Central memory CD8-positive, alpha-beta T cell (primary cell): ENCODE data around the gene WWC1.

Experiments
- ATAC-seq: fragments of 150-1000 bp; cut with Tn5 transposase; replicated peaks from 2 replicates; pipeline ENCODE4 v1.10.0; 2022; ENCODE audit warnings: mild to moderate bottlenecking, moderate FRiP score, moderate number of reproducible peaks; ENCODE audit not compliant: poor library complexity, severe bottlenecking; ENCODE audit errors: extremely low read depth
- DNase-seq, 2 donors: peaks; one replicate each; pipeline ENCODE4 v3.0.0; 2021; ENCODE audit warnings: low spot score in 2 of 2
- H3K27ac Mint-ChIP-seq: one replicate; pipeline ENCODE4 v1.8.0; 2022; ENCODE audit warnings: low read depth, mild to moderate bottlenecking, moderate library complexity, mixed read lengths
- H3K27me3 Mint-ChIP-seq: one replicate; pipeline ENCODE4 v1.8.0; 2022; ENCODE audit warnings: mixed read lengths
- H3K36me3 Mint-ChIP-seq: one replicate; pipeline ENCODE4 v1.8.0; 2022; ENCODE audit warnings: mild to moderate bottlenecking, moderate library complexity, mixed read lengths; ENCODE audit not compliant: insufficient read depth
- H3K4me1 Mint-ChIP-seq: one replicate; pipeline ENCODE4 v1.8.0; 2022; ENCODE audit warnings: mixed read lengths
- H3K4me3 Mint-ChIP-seq: one replicate; pipeline ENCODE4 v1.8.0; 2022; ENCODE audit warnings: mild to moderate bottlenecking, moderate library complexity, mixed read lengths
- H3K9me3 Mint-ChIP-seq: one replicate; pipeline ENCODE4 v1.8.0; 2022; ENCODE audit warnings: mixed read lengths

WWC1 gene

GRCh38 chr5:168401880-168402279 is 110.4 kb downstream of the WWC1 start:
- H3K27me3 Mint-ChIP-seq, result no peaks in the 10 kb centered on the region
- H3K36me3 Mint-ChIP-seq, result no peaks in the 10 kb centered on the region
- no peak for ATAC-seq
- H3K27ac Mint-ChIP-seq, result no peak overlapping the region
- H3K4me1 Mint-ChIP-seq, result no peaks in the 10 kb centered on the region
- H3K4me3 Mint-ChIP-seq, result no peak overlapping the region
- no peaks in the 10 kb centered on the region for H3K9me3 Mint-ChIP-seq
- no peak for DNase-seq

- Mint-ChIP-seq H3K4me1 (peaks cover 13% of the 10 kb centered on the region), H3K27me3 (no peaks in the 10 kb centered on the region), H3K9me3 (no peaks in the 10 kb centered on the region), H3K27ac (no peak overlapping the region), H3K36me3 (no peaks in the 10 kb centered on the region), H3K4me3 (no peak overlapping the region)
- ATAC-seq (no peak), DNase-seq (no peak)
Measured at GRCh38 chr5:168404365-168404764, 112.9 kb downstream of the WWC1 start.

DNA sequence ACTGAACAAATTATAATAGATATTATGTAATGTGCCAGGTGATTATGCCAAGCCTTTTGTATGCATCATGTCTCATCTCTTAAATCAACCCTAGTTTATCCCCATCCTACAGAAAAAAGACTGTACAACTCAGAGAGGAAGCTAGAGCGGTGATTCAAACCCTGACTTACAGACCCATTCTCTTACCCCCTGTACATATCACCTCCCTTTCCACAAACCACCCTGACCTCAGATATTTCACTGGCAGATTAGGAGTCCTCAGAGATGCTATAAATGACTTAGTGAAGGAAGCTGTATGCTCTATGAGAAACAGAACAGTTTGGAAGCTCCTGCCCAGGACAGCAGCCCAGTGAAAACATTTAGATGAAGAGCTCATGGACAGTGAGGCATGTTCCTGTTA is 115.8 kb downstream of the WWC1 start:
- H3K4me3 Mint-ChIP-seq, result no peak overlapping the region
- DNase-seq, result no peak
- H3K9me3 Mint-ChIP-seq, result no peaks in the 10 kb centered on the region
- H3K36me3 Mint-ChIP-seq, result no peaks in the 10 kb centered on the region
- ATAC-seq, result no peak
- H3K4me1 Mint-ChIP-seq, result peaks cover 23% of the 10 kb centered on the region
- H3K27ac Mint-ChIP-seq, result no peak overlapping the region
- no peaks in the 10 kb centered on the region for H3K27me3 Mint-ChIP-seq

GRCh38 chr5:168408561-168409305 is 117.3 kb downstream of the WWC1 start:
- Mint-ChIP-seq H3K4me3 (peak overlapping the region; percentile 74), H3K27ac (peak overlapping the region; percentile 92), H3K36me3 (no peaks in the 10 kb centered on the region)

GRCh38 chr5:168409591-168410458 is 118.4 kb downstream of the WWC1 start:
- DNase-seq, result no peak
- Mint-ChIP-seq H3K27me3 (no peaks in the 10 kb centered on the region), H3K9me3 (no peaks in the 10 kb centered on the region), H3K4me1 (peaks cover 23% of the 10 kb centered on the region), H3K36me3 (no peaks in the 10 kb centered on the region), H3K4me3 (peak overlapping the region; percentile 74), H3K27ac (peak overlapping the region; percentile 92)
- peak; percentile 64 for ATAC-seq

More at GRCh38 chr5:168408561-168409305, 117.3 kb downstream of the WWC1 start:
- no peak for DNase-seq
- no peaks in the 10 kb centered on the region for H3K9me3 Mint-ChIP-seq
- peaks cover 23% of the 10 kb centered on the region for H3K4me1 Mint-ChIP-seq
- no peak for ATAC-seq
- H3K27me3 Mint-ChIP-seq, result no peaks in the 10 kb centered on the region

DNA sequence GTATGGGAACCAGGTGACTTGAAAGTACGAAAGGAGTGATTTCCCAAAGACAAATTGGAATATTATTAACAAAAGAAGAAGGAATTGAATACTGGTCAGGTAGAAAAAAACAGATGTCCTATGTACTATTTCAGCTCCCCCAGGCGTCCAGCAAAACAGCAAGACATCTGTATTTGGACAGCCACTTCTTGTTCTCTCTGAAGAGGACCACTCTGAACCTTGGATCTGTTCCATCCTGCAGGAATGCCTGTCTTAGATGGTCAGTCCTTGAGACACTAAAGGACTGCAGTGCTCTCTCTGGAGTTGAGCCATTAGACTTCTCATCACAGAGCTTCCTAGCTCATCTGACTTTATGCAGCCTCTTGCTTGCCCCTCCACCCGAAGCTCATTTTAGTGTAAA is 120.4 kb downstream of the WWC1 start:
- DNase-seq, result no peak
- Mint-ChIP-seq H3K4me3 (no peak overlapping the region), H3K9me3 (no peaks in the 10 kb centered on the region), H3K4me1 (peaks cover 23% of the 10 kb centered on the region), H3K27ac (no peak overlapping the region), H3K36me3 (peaks cover 2% of the 10 kb centered on the region), H3K27me3 (no peaks in the 10 kb centered on the region)
- no peak for ATAC-seq

DNA sequence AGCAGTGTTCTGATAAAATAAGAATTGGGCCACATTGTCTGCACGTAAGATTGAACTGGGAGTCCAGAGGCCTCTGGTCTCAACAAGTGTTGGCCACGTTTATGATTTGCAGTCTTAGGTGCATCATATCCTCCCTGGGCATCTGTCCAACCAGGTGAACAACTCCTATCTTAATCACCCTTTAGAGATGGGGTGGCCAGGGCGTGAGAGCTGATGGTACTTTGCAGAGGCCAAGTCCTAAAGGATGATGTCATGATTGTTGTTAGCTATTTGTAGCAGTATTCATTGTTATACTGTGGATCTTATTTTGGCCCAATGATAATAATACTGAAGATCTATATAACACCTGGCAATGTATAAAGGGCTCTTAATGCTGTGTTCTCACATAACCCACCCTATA is 121.6 kb downstream of the WWC1 start:
- Mint-ChIP-seq H3K36me3 (peaks cover 2% of the 10 kb centered on the region), H3K27me3 (no peaks in the 10 kb centered on the region), H3K4me1 (peaks cover 16% of the 10 kb centered on the region), H3K9me3 (no peaks in the 10 kb centered on the region), H3K27ac (no peak overlapping the region), H3K4me3 (no peak overlapping the region)
- DNase-seq, result no peak
- no peak for ATAC-seq

- DNase-seq, result no peak
- Mint-ChIP-seq H3K4me3 (no peak overlapping the region), H3K27ac (no peak overlapping the region), H3K27me3 (no peaks in the 10 kb centered on the region), H3K4me1 (peaks cover 16% of the 10 kb centered on the region), H3K36me3 (peaks cover 2% of the 10 kb centered on the region), H3K9me3 (no peaks in the 10 kb centered on the region)
- ATAC-seq, result no peak
Measured at GRCh38 chr5:168413596-168413995, 122.2 kb downstream of the WWC1 start.

GRCh38 chr5:168415401-168415800 is 124.0 kb downstream of the WWC1 start:
- peaks cover 2% of the 10 kb centered on the region for H3K36me3 Mint-ChIP-seq
- no peak overlapping the region for H3K4me3 Mint-ChIP-seq
- H3K9me3 Mint-ChIP-seq, result no peaks in the 10 kb centered on the region

DNA sequence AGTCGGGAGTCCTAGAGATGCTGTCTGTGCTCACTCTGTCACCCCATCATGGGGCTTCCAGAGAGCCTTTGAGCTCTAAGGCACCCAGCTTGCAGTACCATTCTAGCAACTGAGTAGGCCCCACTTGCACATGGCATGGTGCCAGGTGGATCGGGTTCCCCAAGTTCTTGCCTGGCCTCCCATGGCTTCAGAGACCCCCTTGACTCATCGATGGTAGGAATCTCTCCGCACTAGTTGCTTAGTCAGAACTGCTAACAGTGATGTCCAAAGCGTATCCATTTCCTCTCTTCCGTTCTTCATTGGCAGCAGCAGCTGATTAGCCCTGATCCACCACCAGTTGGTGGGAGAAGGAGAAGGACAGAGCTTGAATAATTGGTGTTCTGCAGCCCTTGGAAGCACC is 124.5 kb downstream of the WWC1 start:
- Mint-ChIP-seq H3K4me1 (no peaks in the 10 kb centered on the region), H3K27ac (no peak overlapping the region), H3K36me3 (peaks cover 2% of the 10 kb centered on the region), H3K27me3 (no peaks in the 10 kb centered on the region), H3K4me3 (no peak overlapping the region), H3K9me3 (no peaks in the 10 kb centered on the region)
- DNase-seq (no peak), ATAC-seq (no peak)

More at GRCh38 chr5:168415401-168415800, 124.0 kb downstream of the WWC1 start:
- Mint-ChIP-seq H3K27me3 (no peaks in the 10 kb centered on the region), H3K4me1 (no peaks in the 10 kb centered on the region), H3K27ac (no peak overlapping the region)
- ATAC-seq, result no peak
- DNase-seq, result no peak

DNA sequence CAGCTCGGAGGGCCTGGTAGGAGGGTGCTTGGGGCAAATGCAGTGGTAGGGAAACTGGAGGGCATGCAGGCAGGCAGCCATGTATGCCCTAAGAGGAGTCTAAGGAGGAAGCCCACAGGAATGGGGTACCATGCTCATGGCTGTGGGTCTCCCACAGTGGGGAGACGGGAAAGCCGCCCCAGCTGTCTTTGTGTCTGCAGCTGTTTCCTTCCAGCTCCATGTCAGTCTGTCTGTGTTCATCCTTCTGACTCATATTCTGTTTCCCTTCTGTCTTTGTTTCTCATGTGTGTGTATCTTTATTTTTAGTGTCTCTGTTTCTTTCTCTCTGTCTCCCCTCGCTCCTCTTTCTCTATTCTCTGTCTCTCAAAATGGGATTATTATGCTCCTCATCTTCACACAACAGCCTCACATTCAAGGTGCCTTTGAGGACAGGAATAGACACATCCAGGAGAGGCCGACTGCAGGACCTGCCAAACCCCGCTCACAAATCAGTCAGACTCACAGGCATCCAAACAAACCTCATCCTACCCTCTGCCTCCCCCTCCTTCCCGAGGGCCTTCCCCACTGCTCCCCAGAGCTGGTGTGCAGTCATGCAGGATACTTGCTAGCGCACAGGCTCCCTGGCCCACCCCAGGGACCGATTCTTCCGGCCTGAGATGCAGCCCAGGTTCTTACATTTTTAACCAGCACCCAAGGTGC is 126.4 kb downstream of the WWC1 start:
- H3K27me3 Mint-ChIP-seq, result no peaks in the 10 kb centered on the region
- H3K36me3 Mint-ChIP-seq, result peaks cover 2% of the 10 kb centered on the region
- no peak overlapping the region for H3K4me3 Mint-ChIP-seq
- no peaks in the 10 kb centered on the region for H3K9me3 Mint-ChIP-seq
- H3K4me1 Mint-ChIP-seq, result no peaks in the 10 kb centered on the region
- no peak overlapping the region for H3K27ac Mint-ChIP-seq
- DNase-seq, result no peak
- no peak for ATAC-seq

- H3K4me3 Mint-ChIP-seq, result no peak overlapping the region
- no peak for DNase-seq
- peaks cover 2% of the 10 kb centered on the region for H3K36me3 Mint-ChIP-seq
- no peak overlapping the region for H3K27ac Mint-ChIP-seq
- H3K9me3 Mint-ChIP-seq, result no peaks in the 10 kb centered on the region
- no peaks in the 10 kb centered on the region for H3K4me1 Mint-ChIP-seq
- ATAC-seq, result no peak
- no peaks in the 10 kb centered on the region for H3K27me3 Mint-ChIP-seq
Measured at GRCh38 chr5:168420461-168420860, 129.0 kb downstream of the WWC1 start.
